Measurements from ENCODE around the gene PRPF40A.

DNA sequence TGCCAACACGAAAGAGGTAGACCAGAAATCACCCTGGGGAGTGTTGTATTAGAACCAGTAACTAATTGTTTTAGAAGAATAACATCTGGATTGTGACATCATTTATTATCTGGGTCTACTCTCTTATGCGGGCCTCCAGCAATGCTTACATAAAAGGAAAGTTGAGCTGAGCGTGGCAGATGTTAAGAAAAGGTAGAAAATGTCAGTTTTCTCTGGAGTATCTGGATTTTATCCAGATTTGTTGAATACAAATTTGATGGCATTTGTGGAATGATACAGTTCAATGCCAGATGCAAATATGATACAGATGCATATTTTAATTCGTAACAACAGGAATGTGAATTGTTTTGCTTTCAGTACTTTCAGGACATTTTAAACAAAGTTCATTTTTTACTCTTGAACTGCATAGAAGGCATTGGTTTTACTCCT is 90.3 kb downstream of the PRPF40A start:
- TF ChIP-seq, protein P1, sequence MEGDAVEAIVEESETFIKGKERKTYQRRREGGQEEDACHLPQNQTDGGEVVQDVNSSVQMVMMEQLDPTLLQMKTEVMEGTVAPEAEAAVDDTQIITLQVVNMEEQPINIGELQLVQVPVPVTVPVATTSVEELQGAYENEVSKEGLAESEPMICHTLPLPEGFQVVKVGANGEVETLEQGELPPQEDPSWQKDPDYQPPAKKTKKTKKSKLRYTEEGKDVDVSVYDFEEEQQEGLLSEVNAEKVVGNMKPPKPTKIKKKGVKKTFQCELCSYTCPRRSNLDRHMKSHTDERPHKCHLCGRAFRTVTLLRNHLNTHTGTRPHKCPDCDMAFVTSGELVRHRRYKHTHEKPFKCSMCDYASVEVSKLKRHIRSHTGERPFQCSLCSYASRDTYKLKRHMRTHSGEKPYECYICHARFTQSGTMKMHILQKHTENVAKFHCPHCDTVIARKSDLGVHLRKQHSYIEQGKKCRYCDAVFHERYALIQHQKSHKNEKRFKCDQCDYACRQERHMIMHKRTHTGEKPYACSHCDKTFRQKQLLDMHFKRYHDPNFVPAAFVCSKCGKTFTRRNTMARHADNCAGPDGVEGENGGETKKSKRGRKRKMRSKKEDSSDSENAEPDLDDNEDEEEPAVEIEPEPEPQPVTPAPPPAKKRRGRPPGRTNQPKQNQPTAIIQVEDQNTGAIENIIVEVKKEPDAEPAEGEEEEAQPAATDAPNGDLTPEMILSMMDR (IDR thresholded peaks at IDR 0.05): no peak
- TF ChIP-seq POLR2AphosphoS5 (IDR thresholded peaks at IDR 0.05): no peak
